ENCODE data around the gene DNAJC12.
"Not testable (repeated sequence)": the region's sequence is repeated elsewhere in the genome, so short reads cannot be mapped to it uniquely, and the experiment has no call there.

Gene DNAJC12

DNA sequence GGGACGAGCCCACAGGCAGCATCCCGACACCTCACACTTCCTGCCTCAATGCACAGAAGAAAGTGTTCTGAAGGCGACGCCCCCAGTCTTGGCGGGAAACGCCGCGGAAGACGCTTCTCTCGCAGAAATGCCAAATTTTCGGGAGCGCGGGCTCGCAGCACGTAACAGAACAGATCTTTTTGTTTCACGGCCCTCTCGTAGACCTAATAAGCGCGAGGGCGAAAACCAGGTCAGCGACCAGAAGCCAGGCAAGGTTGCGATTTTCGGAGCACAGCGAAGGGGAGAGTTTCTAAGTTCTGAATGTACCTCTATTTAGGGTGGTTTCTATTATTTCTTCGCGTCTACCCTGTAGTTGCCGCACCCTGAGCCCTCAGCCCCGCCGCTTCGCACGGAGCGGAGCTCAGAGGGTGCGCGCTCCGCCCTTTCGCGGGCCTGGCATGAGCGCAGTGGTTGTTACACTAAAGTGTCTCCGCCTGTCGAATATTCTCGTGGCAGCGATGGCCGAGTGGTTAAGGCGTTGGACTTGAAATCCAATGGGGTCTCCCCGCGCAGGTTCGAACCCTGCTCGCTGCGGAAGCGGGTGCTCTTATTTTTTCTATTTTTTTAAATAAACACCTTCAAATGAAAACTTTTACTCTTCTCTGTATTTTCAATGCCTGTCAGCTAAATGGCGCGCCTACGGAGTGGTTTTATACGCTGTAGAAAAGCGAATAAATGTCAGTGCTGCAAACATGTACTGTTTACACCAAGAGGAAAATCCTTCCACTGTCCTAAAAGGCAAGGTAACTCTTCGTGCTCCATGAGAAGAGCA lies 73.8 kb downstream of the DNAJC12 start:
- ChIA-PET CTCF (interaction anchor here (0.8 to 8.7 kb wide), 4 partner anchors 11 to 67 kb away, joined by 3 to 79 read pairs (median 6); no protein-coding TSS in a partner anchor), POLR2A (interaction anchor here (0.5 to 1.0 kb wide), 3 partner anchors 9 to 932 kb away, joined by 4 to 5 read pairs (median 4); no protein-coding TSS in a partner anchor)
- TF ChIP-seq, protein P1, sequence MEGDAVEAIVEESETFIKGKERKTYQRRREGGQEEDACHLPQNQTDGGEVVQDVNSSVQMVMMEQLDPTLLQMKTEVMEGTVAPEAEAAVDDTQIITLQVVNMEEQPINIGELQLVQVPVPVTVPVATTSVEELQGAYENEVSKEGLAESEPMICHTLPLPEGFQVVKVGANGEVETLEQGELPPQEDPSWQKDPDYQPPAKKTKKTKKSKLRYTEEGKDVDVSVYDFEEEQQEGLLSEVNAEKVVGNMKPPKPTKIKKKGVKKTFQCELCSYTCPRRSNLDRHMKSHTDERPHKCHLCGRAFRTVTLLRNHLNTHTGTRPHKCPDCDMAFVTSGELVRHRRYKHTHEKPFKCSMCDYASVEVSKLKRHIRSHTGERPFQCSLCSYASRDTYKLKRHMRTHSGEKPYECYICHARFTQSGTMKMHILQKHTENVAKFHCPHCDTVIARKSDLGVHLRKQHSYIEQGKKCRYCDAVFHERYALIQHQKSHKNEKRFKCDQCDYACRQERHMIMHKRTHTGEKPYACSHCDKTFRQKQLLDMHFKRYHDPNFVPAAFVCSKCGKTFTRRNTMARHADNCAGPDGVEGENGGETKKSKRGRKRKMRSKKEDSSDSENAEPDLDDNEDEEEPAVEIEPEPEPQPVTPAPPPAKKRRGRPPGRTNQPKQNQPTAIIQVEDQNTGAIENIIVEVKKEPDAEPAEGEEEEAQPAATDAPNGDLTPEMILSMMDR (IDR thresholded peaks at IDR 0.05; ENCODE audit: insufficient read depth, low read length, missing control alignments), result no peak
- DNase-seq (ENCODE audit: low read depth, low spot score), result peak; percentile 56
- H3K4me3 ChIP-seq (ENCODE audit: low read depth, low read length), result peak overlapping the region; percentile 83

DNA sequence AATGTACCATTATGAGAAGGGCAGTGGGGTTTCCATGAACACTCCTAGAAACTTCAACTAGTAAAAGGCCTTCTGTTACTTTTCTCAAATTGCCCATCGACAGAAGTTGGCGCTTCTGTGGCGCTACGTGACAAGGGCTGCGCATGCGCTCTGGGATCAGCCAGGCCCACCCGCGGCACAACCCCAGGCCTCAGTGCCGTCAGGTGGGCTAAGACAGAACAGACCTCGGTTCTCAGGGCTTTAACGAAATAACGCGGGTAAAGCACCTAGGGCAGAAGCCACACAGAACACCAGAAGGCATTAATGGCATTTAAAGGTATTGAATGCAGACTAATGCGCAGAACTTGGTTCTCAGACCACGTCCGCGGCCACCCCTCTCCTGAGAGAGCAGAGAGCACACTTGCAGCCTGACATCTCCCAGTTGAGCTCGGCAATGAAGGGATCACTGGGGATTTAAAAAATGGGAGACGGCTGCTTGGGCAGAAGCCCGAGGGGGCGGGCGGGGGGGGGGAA lies 74.4 kb downstream of the DNAJC12 start:
- no peak for DNase-seq (ENCODE audit: low read depth, low spot score)
- ChIA-PET CTCF (interaction anchor here (1.6 to 8.7 kb wide), 2 partner anchors 16 to 66 kb away, joined by 10 to 79 read pairs; no protein-coding TSS in a partner anchor), POLR2A (interaction anchor here (1.0 kb wide), 1 partner anchor 10 kb away, joined by 5 read pairs; no protein-coding TSS in a partner anchor)
- H3K4me3 ChIP-seq (ENCODE audit: low read depth, low read length), result peak overlapping the region; percentile 83
- TF ChIP-seq, protein P1 (IDR thresholded peaks at IDR 0.05; ENCODE audit: insufficient read depth, low read length, missing control alignments), result no peak

DNA sequence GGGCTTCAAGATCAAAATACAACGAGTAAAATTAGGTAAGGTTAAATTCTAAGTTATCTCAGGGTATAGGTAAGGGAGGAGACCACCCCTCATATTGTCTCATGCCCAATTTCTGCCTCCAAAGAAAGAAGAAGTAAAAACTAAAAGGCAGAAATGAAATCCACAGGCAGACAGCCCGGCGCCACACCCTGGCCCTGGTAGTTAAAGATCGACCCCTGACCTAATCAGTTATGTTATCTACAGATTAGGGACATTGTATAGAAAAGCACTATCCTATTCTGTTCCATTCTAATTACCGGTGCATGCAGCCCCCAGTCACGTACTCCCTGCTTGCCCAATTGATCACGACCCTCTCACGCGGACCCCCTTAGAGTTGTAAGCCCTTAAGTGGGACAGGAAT lies 75.4 kb downstream of the DNAJC12 start:
- POLR2A ChIA-PET; DNase-seq (ENCODE audit: low read depth, low spot score); CTCF ChIA-PET; H3K4me3 ChIP-seq (ENCODE audit: low read depth, low read length): not testable (repeated sequence)

GRCh38 chr10:67760272-67760671 lies 77.7 kb downstream of the DNAJC12 start:
- H3K4me3 ChIP-seq (ENCODE audit: low read depth, low read length), result no peak overlapping the region
- POLR2A ChIA-PET, result no interaction called here
- CTCF ChIA-PET, result interaction anchor here (0.5 kb wide), 1 partner anchor 21 kb away, joined by 3 read pairs; no protein-coding TSS in a partner anchor
- TF ChIP-seq, protein P1 (IDR thresholded peaks at IDR 0.05; ENCODE audit: insufficient read depth, low read length, missing control alignments), result no peak
- no peak for DNase-seq (ENCODE audit: low read depth, low spot score)
